ENCODE measurements around the gene BRMS1L.

DNA sequence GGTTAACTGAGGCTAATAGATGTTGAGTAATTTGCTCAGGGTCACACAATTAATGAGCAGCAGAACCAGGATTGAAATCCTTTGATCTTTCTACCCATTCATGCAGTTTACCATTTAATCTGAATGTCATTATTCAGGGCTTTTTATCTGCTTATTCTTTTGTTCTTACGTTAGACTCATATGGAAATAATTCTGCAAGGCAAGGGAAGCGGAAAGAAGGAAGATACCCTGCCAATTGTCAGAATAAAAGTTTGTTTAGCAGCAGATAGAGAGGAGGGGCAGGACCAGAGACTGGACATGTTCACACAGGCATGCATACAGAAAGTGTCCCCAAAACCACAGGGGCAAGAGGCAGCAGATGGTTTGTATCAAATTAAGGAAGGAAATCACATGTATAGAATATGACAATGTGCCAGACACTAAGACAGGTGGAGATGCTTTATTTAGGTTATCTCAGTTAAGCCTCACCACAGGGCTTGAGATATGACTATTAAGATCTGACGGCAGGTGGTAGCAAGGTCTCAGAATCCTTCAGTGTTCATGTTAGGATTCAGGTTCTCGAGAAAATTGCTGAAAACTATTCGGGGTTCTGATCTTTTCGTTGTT is 29.8 kb downstream of the BRMS1L start:
- TF ChIP-seq, protein P1, sequence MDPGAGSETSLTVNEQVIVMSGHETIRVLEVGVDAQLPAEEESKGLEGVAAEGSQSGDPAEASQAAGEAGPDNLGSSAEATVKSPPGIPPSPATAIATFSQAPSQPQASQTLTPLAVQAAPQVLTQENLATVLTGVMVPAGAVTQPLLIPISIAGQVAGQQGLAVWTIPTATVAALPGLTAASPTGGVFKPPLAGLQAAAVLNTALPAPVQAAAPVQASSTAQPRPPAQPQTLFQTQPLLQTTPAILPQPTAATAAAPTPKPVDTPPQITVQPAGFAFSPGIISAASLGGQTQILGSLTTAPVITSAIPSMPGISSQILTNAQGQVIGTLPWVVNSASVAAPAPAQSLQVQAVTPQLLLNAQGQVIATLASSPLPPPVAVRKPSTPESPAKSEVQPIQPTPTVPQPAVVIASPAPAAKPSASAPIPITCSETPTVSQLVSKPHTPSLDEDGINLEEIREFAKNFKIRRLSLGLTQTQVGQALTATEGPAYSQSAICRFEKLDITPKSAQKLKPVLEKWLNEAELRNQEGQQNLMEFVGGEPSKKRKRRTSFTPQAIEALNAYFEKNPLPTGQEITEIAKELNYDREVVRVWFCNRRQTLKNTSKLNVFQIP (CRISPR knock-in tag; IDR thresholded peaks at IDR 0.05; ENCODE audit: borderline replicate concordance, low read depth): no peak
- TF ChIP-seq, protein P2, sequence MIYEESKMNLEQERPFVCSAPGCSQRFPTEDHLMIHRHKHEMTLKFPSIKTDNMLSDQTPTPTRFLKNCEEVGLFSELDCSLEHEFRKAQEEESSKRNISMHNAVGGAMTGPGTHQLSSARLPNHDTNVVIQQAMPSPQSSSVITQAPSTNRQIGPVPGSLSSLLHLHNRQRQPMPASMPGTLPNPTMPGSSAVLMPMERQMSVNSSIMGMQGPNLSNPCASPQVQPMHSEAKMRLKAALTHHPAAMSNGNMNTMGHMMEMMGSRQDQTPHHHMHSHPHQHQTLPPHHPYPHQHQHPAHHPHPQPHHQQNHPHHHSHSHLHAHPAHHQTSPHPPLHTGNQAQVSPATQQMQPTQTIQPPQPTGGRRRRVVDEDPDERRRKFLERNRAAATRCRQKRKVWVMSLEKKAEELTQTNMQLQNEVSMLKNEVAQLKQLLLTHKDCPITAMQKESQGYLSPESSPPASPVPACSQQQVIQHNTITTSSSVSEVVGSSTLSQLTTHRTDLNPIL (CRISPR knock-in tag; IDR thresholded peaks at IDR 0.05; ENCODE audit: low read depth): no peak
- TF ChIP-seq GLIS3 (CRISPR knock-in tag; IDR thresholded peaks at IDR 0.05) (no peak), TOX (CRISPR knock-in tag; IDR thresholded peaks at IDR 0.05; ENCODE audit: borderline replicate concordance) (no peak), ISL1 (CRISPR knock-in tag; IDR thresholded peaks at IDR 0.05) (no peak), ARNTL (CRISPR knock-in tag; IDR thresholded peaks at IDR 0.05; ENCODE audit: borderline replicate concordance, low read depth) (no peak), TCF4 (CRISPR knock-in tag; IDR thresholded peaks at IDR 0.05; ENCODE audit: borderline replicate concordance) (peak; percentile 43; the same call in 1 of the 2 replicates), RARB (CRISPR knock-in tag; IDR thresholded peaks at IDR 0.05) (no peak), ZFP30 (CRISPR knock-in tag; IDR thresholded peaks at IDR 0.05) (no peak), BACH2 (CRISPR knock-in tag; IDR thresholded peaks at IDR 0.05; ENCODE audit: borderline replicate concordance) (no peak)
- TF ChIP-seq, protein P3, sequence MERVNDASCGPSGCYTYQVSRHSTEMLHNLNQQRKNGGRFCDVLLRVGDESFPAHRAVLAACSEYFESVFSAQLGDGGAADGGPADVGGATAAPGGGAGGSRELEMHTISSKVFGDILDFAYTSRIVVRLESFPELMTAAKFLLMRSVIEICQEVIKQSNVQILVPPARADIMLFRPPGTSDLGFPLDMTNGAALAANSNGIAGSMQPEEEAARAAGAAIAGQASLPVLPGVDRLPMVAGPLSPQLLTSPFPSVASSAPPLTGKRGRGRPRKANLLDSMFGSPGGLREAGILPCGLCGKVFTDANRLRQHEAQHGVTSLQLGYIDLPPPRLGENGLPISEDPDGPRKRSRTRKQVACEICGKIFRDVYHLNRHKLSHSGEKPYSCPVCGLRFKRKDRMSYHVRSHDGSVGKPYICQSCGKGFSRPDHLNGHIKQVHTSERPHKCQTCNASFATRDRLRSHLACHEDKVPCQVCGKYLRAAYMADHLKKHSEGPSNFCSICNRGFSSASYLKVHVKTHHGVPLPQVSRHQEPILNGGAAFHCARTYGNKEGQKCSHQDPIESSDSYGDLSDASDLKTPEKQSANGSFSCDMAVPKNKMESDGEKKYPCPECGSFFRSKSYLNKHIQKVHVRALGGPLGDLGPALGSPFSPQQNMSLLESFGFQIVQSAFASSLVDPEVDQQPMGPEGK (CRISPR knock-in tag; IDR thresholded peaks at IDR 0.05; ENCODE audit: borderline replicate concordance): no peak
- TF ChIP-seq, protein P4, sequence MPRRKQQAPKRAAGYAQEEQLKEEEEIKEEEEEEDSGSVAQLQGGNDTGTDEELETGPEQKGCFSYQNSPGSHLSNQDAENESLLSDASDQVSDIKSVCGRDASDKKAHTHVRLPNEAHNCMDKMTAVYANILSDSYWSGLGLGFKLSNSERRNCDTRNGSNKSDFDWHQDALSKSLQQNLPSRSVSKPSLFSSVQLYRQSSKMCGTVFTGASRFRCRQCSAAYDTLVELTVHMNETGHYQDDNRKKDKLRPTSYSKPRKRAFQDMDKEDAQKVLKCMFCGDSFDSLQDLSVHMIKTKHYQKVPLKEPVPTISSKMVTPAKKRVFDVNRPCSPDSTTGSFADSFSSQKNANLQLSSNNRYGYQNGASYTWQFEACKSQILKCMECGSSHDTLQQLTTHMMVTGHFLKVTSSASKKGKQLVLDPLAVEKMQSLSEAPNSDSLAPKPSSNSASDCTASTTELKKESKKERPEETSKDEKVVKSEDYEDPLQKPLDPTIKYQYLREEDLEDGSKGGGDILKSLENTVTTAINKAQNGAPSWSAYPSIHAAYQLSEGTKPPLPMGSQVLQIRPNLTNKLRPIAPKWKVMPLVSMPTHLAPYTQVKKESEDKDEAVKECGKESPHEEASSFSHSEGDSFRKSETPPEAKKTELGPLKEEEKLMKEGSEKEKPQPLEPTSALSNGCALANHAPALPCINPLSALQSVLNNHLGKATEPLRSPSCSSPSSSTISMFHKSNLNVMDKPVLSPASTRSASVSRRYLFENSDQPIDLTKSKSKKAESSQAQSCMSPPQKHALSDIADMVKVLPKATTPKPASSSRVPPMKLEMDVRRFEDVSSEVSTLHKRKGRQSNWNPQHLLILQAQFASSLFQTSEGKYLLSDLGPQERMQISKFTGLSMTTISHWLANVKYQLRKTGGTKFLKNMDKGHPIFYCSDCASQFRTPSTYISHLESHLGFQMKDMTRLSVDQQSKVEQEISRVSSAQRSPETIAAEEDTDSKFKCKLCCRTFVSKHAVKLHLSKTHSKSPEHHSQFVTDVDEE (CRISPR knock-in tag; IDR thresholded peaks at IDR 0.05): no peak

Measured in SK-N-SH treated with all-trans-retinoic acid at 6 μM for 48 hours (cell line).